ENCODE data around the gene USP6NL. TPM values are rescaled to one million over a fixed set of nuclear protein-coding genes. Genes with fewer than 3 reads are reported as not detected.
"Not testable (repeated sequence)": the region's sequence is repeated elsewhere in the genome, so short reads cannot be mapped to it uniquely, and the experiment has no call there.

USP6NL gene
- total and polyA plus RNA-seq, 5 experiments from 2014 or later = 2.3 to 7.9 (median 5.4) TPM

GRCh38 chr10:11441151-11441535 is 170.3 kb downstream of the USP6NL start:
- DNase-seq (no peak), ATAC-seq (no peak)
- Mint-ChIP-seq H3K27ac (no peak overlapping the region), H3K9me3 (no peaks in the 10 kb centered on the region), H3K27me3 (peaks cover 0 to 4% (median 0%) of the 10 kb centered on the region in 5 donors), H3K4me1 (peaks cover 8 to 21% (median 11%) of the 10 kb centered on the region in 4 donors), H3K4me3 (no peak overlapping the region), H3K36me3 (no peaks in the 10 kb centered on the region)
- POLR2A ChIA-PET = no interaction called here

GRCh38 chr10:11440250-11441150 is 170.9 kb downstream of the USP6NL start:
- H3K4me3 Mint-ChIP-seq = peak overlapping the region in 2 of 10 donors; percentile 19 to 40
- no peaks in the 10 kb centered on the region for H3K27me3 Mint-ChIP-seq
- no peaks in the 10 kb centered on the region for H3K9me3 Mint-ChIP-seq
- POLR2A ChIA-PET = no interaction called here
- DNase-seq = no peak
- peak overlapping the region in 3 of 10 donors; percentile 1 to 67 (median 66) for H3K27ac Mint-ChIP-seq
- peaks cover 6 to 16% (median 9%) of the 10 kb centered on the region in 4 donors for H3K4me1 Mint-ChIP-seq
- ATAC-seq = no peak
- H3K36me3 Mint-ChIP-seq = no peaks in the 10 kb centered on the region

- H3K27ac Mint-ChIP-seq = no peak overlapping the region
- no peak for DNase-seq
- H3K27me3 Mint-ChIP-seq = no peaks in the 10 kb centered on the region
- H3K9me3 Mint-ChIP-seq = no peaks in the 10 kb centered on the region
- H3K4me3 Mint-ChIP-seq = no peak overlapping the region
- no peak for ATAC-seq
- POLR2A ChIA-PET = no interaction called here
- peaks cover 7 to 17% (median 9%) of the 10 kb centered on the region in 4 donors for H3K4me1 Mint-ChIP-seq
- H3K36me3 Mint-ChIP-seq = no peaks in the 10 kb centered on the region
Observed at GRCh38 chr10:11439523-11440053, 171.9 kb downstream of the USP6NL start.

GRCh38 chr10:11437391-11438142 is 173.9 kb downstream of the USP6NL start:
- no peak for ATAC-seq
- DNase-seq = no peak
- no peaks in the 10 kb centered on the region for H3K27me3 Mint-ChIP-seq
- H3K4me1 Mint-ChIP-seq = peaks cover 7 to 17% (median 9%) of the 10 kb centered on the region in 4 donors
- POLR2A ChIA-PET = no interaction called here
- peaks cover 0 to 5% (median 0%) of the 10 kb centered on the region in 9 donors for H3K9me3 Mint-ChIP-seq
- H3K27ac Mint-ChIP-seq = peak overlapping the region in 1 of 10 donors; percentile 81
- no peak overlapping the region for H3K4me3 Mint-ChIP-seq
- H3K36me3 Mint-ChIP-seq = no peaks in the 10 kb centered on the region

- H3K36me3 Mint-ChIP-seq, POLR2A ChIA-PET: not testable (repeated sequence)
- peak overlapping the region in 1 of 10 donors; percentile 81 for H3K27ac Mint-ChIP-seq
Observed at GRCh38 chr10:11436445-11436844, 175.0 kb downstream of the USP6NL start.

GRCh38 chr10:11435581-11435981 is 175.9 kb downstream of the USP6NL start:
- H3K27me3 Mint-ChIP-seq = no peaks in the 10 kb centered on the region
- peaks cover 0 to 5% (median 0%) of the 10 kb centered on the region in 9 donors for H3K9me3 Mint-ChIP-seq
- peaks cover 8 to 15% (median 9%) of the 10 kb centered on the region in 4 donors for H3K4me1 Mint-ChIP-seq
- H3K36me3 Mint-ChIP-seq = no peaks in the 10 kb centered on the region
- H3K4me3 Mint-ChIP-seq = no peak overlapping the region
- H3K27ac Mint-ChIP-seq = no peak overlapping the region
- DNase-seq (no peak), ATAC-seq (no peak)
- POLR2A ChIA-PET = interaction anchor here (0.6 kb wide), 1 partner anchor 9 kb away, joined by 3 read pairs; no protein-coding TSS in a partner anchor

More at GRCh38 chr10:11436445-11436844, 175.0 kb downstream of the USP6NL start:
- ATAC-seq, H3K9me3 Mint-ChIP-seq, DNase-seq, H3K27me3 Mint-ChIP-seq, H3K4me3 Mint-ChIP-seq: not testable (repeated sequence)
- H3K4me1 Mint-ChIP-seq = peaks cover 8 to 17% (median 10%) of the 10 kb centered on the region in 4 donors

GRCh38 chr10:11434324-11434723 is 177.1 kb downstream of the USP6NL start:
- no peak overlapping the region for H3K27ac Mint-ChIP-seq
- no peaks in the 10 kb centered on the region for H3K36me3 Mint-ChIP-seq
- peaks cover 0 to 7% (median 0%) of the 10 kb centered on the region in 9 donors for H3K9me3 Mint-ChIP-seq
- DNase-seq (no peak), ATAC-seq (no peak)
- H3K4me1 Mint-ChIP-seq = peaks cover 0 to 5% (median 4%) of the 10 kb centered on the region in 4 donors
- H3K4me3 Mint-ChIP-seq = no peak overlapping the region
- POLR2A ChIA-PET = no interaction called here
- H3K27me3 Mint-ChIP-seq = no peaks in the 10 kb centered on the region

GRCh38 chr10:11433657-11434056 is 177.8 kb downstream of the USP6NL start:
- H3K4me3 Mint-ChIP-seq = no peak overlapping the region
- H3K4me1 Mint-ChIP-seq = peaks cover 0 to 5% (median 4%) of the 10 kb centered on the region in 4 donors
- ATAC-seq = no peak
- no peaks in the 10 kb centered on the region for H3K36me3 Mint-ChIP-seq
- H3K9me3 Mint-ChIP-seq = peaks cover 0 to 9% (median 0%) of the 10 kb centered on the region in 9 donors
- H3K27ac Mint-ChIP-seq = no peak overlapping the region
- no peak for DNase-seq
- no peaks in the 10 kb centered on the region for H3K27me3 Mint-ChIP-seq
- POLR2A ChIA-PET = no interaction called here

GRCh38 chr10:11431216-11431555 is 180.3 kb downstream of the USP6NL start:
- H3K4me3 Mint-ChIP-seq = no peak overlapping the region
- POLR2A ChIA-PET = no interaction called here
- peaks cover 0 to 4% (median 3%) of the 10 kb centered on the region in 3 donors for H3K36me3 Mint-ChIP-seq
- H3K4me1 Mint-ChIP-seq = peaks cover 3 to 8% (median 7%) of the 10 kb centered on the region in 4 donors
- H3K27ac Mint-ChIP-seq = no peak overlapping the region
- DNase-seq (no peak), ATAC-seq (no peak)
- H3K9me3 Mint-ChIP-seq = peaks cover 0 to 18% (median 5%) of the 10 kb centered on the region in 9 donors
- no peaks in the 10 kb centered on the region for H3K27me3 Mint-ChIP-seq

GRCh38 chr10:11430421-11431215 is 180.8 kb downstream of the USP6NL start:
- no peak for ATAC-seq
- POLR2A ChIA-PET = no interaction called here

GRCh38 chr10:11429439-11430052 is 181.9 kb downstream of the USP6NL start:
- POLR2A ChIA-PET = no interaction called here
- peaks cover 0 to 10% (median 9%) of the 10 kb centered on the region in 3 donors for H3K36me3 Mint-ChIP-seq
- H3K9me3 Mint-ChIP-seq = peaks cover 0 to 25% (median 8%) of the 10 kb centered on the region in 9 donors
- no peaks in the 10 kb centered on the region for H3K27me3 Mint-ChIP-seq
- ATAC-seq (no peak), DNase-seq (no peak)
- H3K4me3 Mint-ChIP-seq = peak overlapping the region in 1 of 10 donors; percentile 10
- H3K4me1 Mint-ChIP-seq = peaks cover 14 to 18% (median 16%) of the 10 kb centered on the region in 4 donors
- H3K27ac Mint-ChIP-seq = peak overlapping the region in 1 of 10 donors; percentile 63

More at GRCh38 chr10:11430421-11431215, 180.8 kb downstream of the USP6NL start:
- Mint-ChIP-seq H3K27me3 (no peaks in the 10 kb centered on the region), H3K9me3 (peaks cover 0 to 23% (median 8%) of the 10 kb centered on the region in 9 donors), H3K27ac (peak overlapping the region in 1 of 10 donors; percentile 44), H3K4me3 (no peak overlapping the region), H3K36me3 (peaks cover 0 to 9% (median 9%) of the 10 kb centered on the region in 3 donors), H3K4me1 (peaks cover 8 to 14% (median 12%) of the 10 kb centered on the region in 4 donors)
- no peak for DNase-seq
